ENCODE data around the gene CELSR1.

CELSR1 gene

GRCh38 chr22:46381142-46381541 is 156.3 kb downstream of the CELSR1 start:
- H2AFZ ChIP-seq (ENCODE audit: low read length), result no peak overlapping the region
- DNase-seq, result no peak
- no peaks in the 10 kb centered on the region for H3K79me2 ChIP-seq (ENCODE audit: low read length)
- no peaks in the 10 kb centered on the region for H3K4me1 ChIP-seq (ENCODE audit: low read length)
- no peaks in the 10 kb centered on the region for H3K9me3 ChIP-seq (replicated peaks; ENCODE audit: insufficient read depth, low read length)
- TF ChIP-seq CTCF (IDR thresholded peaks at IDR 0.05; ENCODE audit: low read length), result no peak
- no peaks in the 10 kb centered on the region for H4K20me1 ChIP-seq (ENCODE audit: insufficient read depth, low read length)
- no peaks in the 10 kb centered on the region for H3F3A ChIP-seq (ENCODE audit: insufficient read depth, low read length)
- no peak overlapping the region for H3K9ac ChIP-seq (ENCODE audit: low read length)
- H3K4me2 ChIP-seq (ENCODE audit: low read depth, low read length), result no peak overlapping the region
- H3K9me2 ChIP-seq (replicated peaks; ENCODE audit: insufficient read depth, low read length), result no peaks in the 10 kb centered on the region
- no peaks in the 10 kb centered on the region for H3K36me3 ChIP-seq (replicated peaks; ENCODE audit: insufficient read depth, low read length)
- no peak overlapping the region for H3K4me3 ChIP-seq (ENCODE audit: low read length)
- H3K27me3 ChIP-seq (replicated peaks; ENCODE audit: insufficient read depth, low read length), result peaks cover 70% of the 10 kb centered on the region
- H3K27ac ChIP-seq (ENCODE audit: low read length), result no peak overlapping the region

GRCh38 chr22:46380581-46380980 is 156.8 kb downstream of the CELSR1 start:
- no peaks in the 10 kb centered on the region for H3F3A ChIP-seq (ENCODE audit: insufficient read depth, low read length)
- H3K4me1 ChIP-seq (ENCODE audit: low read length), result no peaks in the 10 kb centered on the region
- DNase-seq, result no peak
- H2AFZ ChIP-seq (ENCODE audit: low read length), result no peak overlapping the region
- no peak overlapping the region for H3K4me3 ChIP-seq (ENCODE audit: low read length)
- H3K79me2 ChIP-seq (ENCODE audit: low read length), result no peaks in the 10 kb centered on the region
- H3K27ac ChIP-seq (ENCODE audit: low read length), result no peak overlapping the region
- H3K4me2 ChIP-seq (ENCODE audit: low read depth, low read length), result no peak overlapping the region
- no peak overlapping the region for H3K9ac ChIP-seq (ENCODE audit: low read length)
- peaks cover 69% of the 10 kb centered on the region for H3K27me3 ChIP-seq (replicated peaks; ENCODE audit: insufficient read depth, low read length)
- no peaks in the 10 kb centered on the region for H3K36me3 ChIP-seq (replicated peaks; ENCODE audit: insufficient read depth, low read length)
- no peaks in the 10 kb centered on the region for H4K20me1 ChIP-seq (ENCODE audit: insufficient read depth, low read length)
- H3K9me3 ChIP-seq (replicated peaks; ENCODE audit: insufficient read depth, low read length), result no peaks in the 10 kb centered on the region
- H3K9me2 ChIP-seq (replicated peaks; ENCODE audit: insufficient read depth, low read length), result no peaks in the 10 kb centered on the region
- TF ChIP-seq EZH2 (optimal IDR thresholded peaks at IDR 0.05; ENCODE audit: low read depth, low read length), result no peak
- no peak for TF ChIP-seq EZH2phosphoT487 (IDR thresholded peaks at IDR 0.05; ENCODE audit: low read length)
- no peak for TF ChIP-seq CTCF (IDR thresholded peaks at IDR 0.05; ENCODE audit: low read length)

- Histone ChIP-seq H3K4me2 (ENCODE audit: low read depth, low read length) (no peak overlapping the region), H3K27ac (ENCODE audit: low read length) (no peak overlapping the region), H3K79me2 (ENCODE audit: low read length) (no peaks in the 10 kb centered on the region), H3F3A (ENCODE audit: insufficient read depth, low read length) (no peaks in the 10 kb centered on the region), H3K9ac (ENCODE audit: low read length) (no peak overlapping the region), H3K4me1 (ENCODE audit: low read length) (no peaks in the 10 kb centered on the region), H3K27me3 (replicated peaks; ENCODE audit: insufficient read depth, low read length) (peaks cover 65% of the 10 kb centered on the region), H3K9me3 (replicated peaks; ENCODE audit: insufficient read depth, low read length) (no peaks in the 10 kb centered on the region), H3K36me3 (replicated peaks; ENCODE audit: insufficient read depth, low read length) (no peaks in the 10 kb centered on the region), H3K4me3 (ENCODE audit: low read length) (no peak overlapping the region), H2AFZ (ENCODE audit: low read length) (no peak overlapping the region), H3K9me2 (replicated peaks; ENCODE audit: insufficient read depth, low read length) (no peaks in the 10 kb centered on the region), H4K20me1 (ENCODE audit: insufficient read depth, low read length) (no peaks in the 10 kb centered on the region)
- no peak for DNase-seq
- TF ChIP-seq EZH2 (optimal IDR thresholded peaks at IDR 0.05; ENCODE audit: low read depth, low read length) (no peak), EZH2phosphoT487 (IDR thresholded peaks at IDR 0.05; ENCODE audit: low read length) (no peak), CTCF (IDR thresholded peaks at IDR 0.05; ENCODE audit: low read length) (no peak)
These were observed 157.4 kb downstream of the CELSR1 start for GRCh38 chr22:46380069-46380468.
